GM23338 (cell line): ENCODE results near the gene RNF141. TPM values are rescaled to one million over a fixed set of nuclear protein-coding genes. Genes with fewer than 3 reads are reported as not detected.

Experiments
- ATAC-seq: fragments of 200-7000 bp; cut with Tn5 transposase; 3 replicates; pipeline ENCODE4 v1.9.1; 2020
- DNase-seq: peaks from one replicate; pipeline ENCODE4 v3.0.0-alpha.2; 2015; ENCODE audit warnings: low spot score
- H2AFZ ChIP-seq: fragments of 200-600 bp; sonication (generic); 2 replicates; pipeline ENCODE4 v1.8.0; 2016; ENCODE audit warnings: antibody characterized with exemption, mild to moderate bottlenecking, moderate library complexity
- H3F3A ChIP-seq: fragments of 200-600 bp; sonication (generic); replicated peaks from 2 replicates; pipeline ENCODE4 v1.8.0; 2017; ENCODE audit warnings: antibody characterized with exemption, mixed run types, low read depth
- H3K27ac ChIP-seq: fragments of 200-600 bp; sonication (generic); 2 replicates; pipeline ENCODE4 v1.6.1; 2016; ENCODE audit warnings: low read depth
- H3K27me3 ChIP-seq: fragments of 200-600 bp; sonication (generic); 2 replicates; pipeline ENCODE4 v1.8.0; 2016; ENCODE audit warnings: mild to moderate bottlenecking, mixed run types, moderate library complexity; ENCODE audit not compliant: insufficient read depth
- H3K36me3 ChIP-seq: fragments of 200-600 bp; sonication (generic); 2 replicates; pipeline ENCODE4 v1.8.0; 2016; ENCODE audit warnings: mild to moderate bottlenecking; ENCODE audit not compliant: insufficient read depth
- H3K4me1 ChIP-seq: fragments of 200-600 bp; sonication (generic); 2 replicates; pipeline ENCODE4 v1.8.0; 2016; ENCODE audit warnings: mild to moderate bottlenecking, moderate library complexity; ENCODE audit not compliant: insufficient read depth
- H3K4me2 ChIP-seq: fragments of 200-600 bp; sonication (generic); 2 replicates; pipeline ENCODE4 v1.7.1; 2017; ENCODE audit warnings: mixed run types
- H3K4me3 ChIP-seq: fragments of 200-600 bp; sonication (generic); 2 replicates; pipeline ENCODE4 v1.6.1; 2016; ENCODE audit warnings: mixed run types
- H3K79me2 ChIP-seq: fragments of 200-600 bp; sonication (generic); replicated peaks from 2 replicates; pipeline ENCODE4 v1.8.0; 2017; ENCODE audit warnings: mild to moderate bottlenecking; ENCODE audit not compliant: insufficient read depth
- H3K9me2 ChIP-seq: fragments of 200-600 bp; sonication (generic); 2 replicates; pipeline ENCODE4 v1.8.0; 2017; ENCODE audit not compliant: insufficient read depth
- H4K20me1 ChIP-seq: fragments of 200-600 bp; sonication (generic); replicated peaks from 2 replicates; pipeline ENCODE4 v1.8.0; 2017; ENCODE audit warnings: mild to moderate bottlenecking; ENCODE audit not compliant: insufficient read depth
- H3K27ac Mint-ChIP-seq: 2 replicates; pipeline ENCODE4 v1.8.0; 2020; ENCODE audit warnings: inconsistent platforms, mild to moderate bottlenecking, moderate library complexity, mixed read lengths
- H3K27me3 Mint-ChIP-seq: 3 replicates; pipeline ENCODE4 v1.8.0; 2022; ENCODE audit warnings: low read depth, mild to moderate bottlenecking, moderate library complexity, mixed read lengths, inconsistent platforms; ENCODE audit not compliant: insufficient read depth, poor library complexity
- H3K36me3 Mint-ChIP-seq: 3 replicates; pipeline ENCODE4 v1.8.0; 2021; ENCODE audit warnings: low read depth, mild to moderate bottlenecking, inconsistent platforms, moderate library complexity, mixed read lengths
- H3K4me1 Mint-ChIP-seq: 3 replicates; pipeline ENCODE4 v1.8.0; 2020; ENCODE audit warnings: mild to moderate bottlenecking, inconsistent platforms, mixed read lengths
- H3K4me3 Mint-ChIP-seq: 3 replicates; pipeline ENCODE4 v1.8.0; 2021; ENCODE audit warnings: moderate library complexity, mild to moderate bottlenecking, inconsistent platforms, mixed read lengths
- H3K9me3 Mint-ChIP-seq: 3 replicates; pipeline ENCODE4 v1.8.0; 2020; ENCODE audit warnings: moderate library complexity, mild to moderate bottlenecking, inconsistent platforms, mixed read lengths
- CREB1 ChIP-seq: fragments of 250-450 bp; sonication (Bioruptor Pico); IDR thresholded peaks from 2 replicates; pipeline ENCODE4 v1.5.0; 2020; ENCODE audit warnings: low read depth, mild to moderate bottlenecking, moderate library complexity
- JUNB ChIP-seq: IDR thresholded peaks from one replicate; pipeline ENCODE4 v1.6.1; 2016; ENCODE audit warnings: antibody characterized with exemption; ENCODE audit not compliant: unreplicated experiment
- NANOG ChIP-seq: IDR thresholded peaks from 2 replicates; pipeline ENCODE4 v1.6.1; 2016; ENCODE audit warnings: antibody characterized with exemption, borderline replicate concordance
- POLR2AphosphoS5 ChIP-seq: IDR thresholded peaks from 2 replicates; pipeline ENCODE4 v1.6.1; 2016; ENCODE audit warnings: antibody characterized with exemption, low read depth
- STAT1 ChIP-seq: IDR thresholded peaks from one replicate; pipeline ENCODE4 v1.6.1; 2016; ENCODE audit warnings: antibody characterized with exemption; ENCODE audit not compliant: unreplicated experiment
- ZNF114 ChIP-seq: fragments of 250-450 bp; sonication (Bioruptor Pico); IDR thresholded peaks from 2 replicates; pipeline ENCODE4 v1.5.0; 2020; ENCODE audit warnings: mild to moderate bottlenecking, moderate library complexity
- polyA plus RNA-seq: library from polyadenylated mRNA; unstranded; fragments of >200 nt; fragmentation: Nextera tagmentation; extraction: Ambion mirVana; gene quantifications from 2 replicates; pipeline ENCODE4 v1.2.1, GENCODE V29; 2016
- total RNA-seq: library from RNA; depleted of rRNA; stranded (reverse); fragments of >200 nt; shearing (Covaris generic); gene quantifications from 2 replicates; pipeline ENCODE4 v1.2.3, GENCODE V29; 2014
- TF ChIP-seq, protein P1 (sequence below): IDR thresholded peaks from one replicate; pipeline ENCODE4 v1.6.1; 2018; ENCODE audit warnings: antibody characterized with exemption; ENCODE audit not compliant: unreplicated experiment
- TF ChIP-seq, protein P2 (sequence below): fragments of 250-450 bp; sonication (Bioruptor Pico); IDR thresholded peaks from 2 replicates; pipeline ENCODE4 v1.5.0; 2020; ENCODE audit warnings: mild to moderate bottlenecking, moderate library complexity
- TF ChIP-seq, protein P3 (sequence below), 2 experiments: fragments of 200-600 bp in 1 of 2; sonication (generic) in 1 of 2; conservative IDR thresholded peaks; 2 replicates each; pipeline versions ENCODE4 v1.5.1 to v1.6.1; 2016 to 2017; ENCODE audit warnings: antibody characterized with exemption in 2 of 2, low read depth in 2 of 2, mild to moderate bottlenecking in 2 of 2, moderate library complexity in 1 of 2
- TF ChIP-seq, protein P4 (sequence below): IDR thresholded peaks from 2 replicates; pipeline ENCODE4 v1.6.1; 2016; ENCODE audit warnings: antibody characterized with exemption

Gene RNF141
- total and polyA plus RNA-seq, 2 experiments from 2014 or later, result 11.4 to 26.9 TPM

DNA sequence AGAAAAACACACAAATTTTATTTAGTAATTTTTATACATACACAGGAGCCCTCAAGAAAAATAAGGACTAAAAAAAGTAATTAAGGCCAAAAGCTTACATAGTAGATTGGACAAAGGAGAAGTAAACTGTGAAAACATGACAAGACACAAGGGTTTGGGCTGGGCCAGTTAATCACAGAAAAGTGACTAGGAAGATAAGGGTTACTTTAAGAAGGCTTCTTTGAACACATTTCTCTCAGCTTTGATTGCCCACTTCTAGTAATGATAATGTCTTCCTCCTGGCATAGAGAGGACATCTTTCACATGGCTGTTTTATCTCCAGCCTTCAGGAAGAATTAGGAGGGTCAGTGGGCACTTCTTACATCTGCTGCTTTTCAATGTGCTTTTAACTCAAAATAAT lies 3.4 kb downstream of the RNF141 start:
- Histone ChIP-seq H3K36me3 (no peaks in the 10 kb centered on the region), H3K27me3 (peaks cover 9% of the 10 kb centered on the region; the same call in 1 of the 2 replicates), H3K9me2 (no peaks in the 10 kb centered on the region), H3K4me3 (no peak overlapping the region), H2AFZ (no peak overlapping the region), H3K79me2 (no peaks in the 10 kb centered on the region), H4K20me1 (no peaks in the 10 kb centered on the region), H3F3A (no peaks in the 10 kb centered on the region), H3K27ac (no peak overlapping the region), H3K4me1 (peaks cover 9% of the 10 kb centered on the region), H3K4me2 (no peak overlapping the region)
- no peak for TF ChIP-seq NANOG
- TF ChIP-seq JUNB, result no peak
- TF ChIP-seq, protein P1, sequence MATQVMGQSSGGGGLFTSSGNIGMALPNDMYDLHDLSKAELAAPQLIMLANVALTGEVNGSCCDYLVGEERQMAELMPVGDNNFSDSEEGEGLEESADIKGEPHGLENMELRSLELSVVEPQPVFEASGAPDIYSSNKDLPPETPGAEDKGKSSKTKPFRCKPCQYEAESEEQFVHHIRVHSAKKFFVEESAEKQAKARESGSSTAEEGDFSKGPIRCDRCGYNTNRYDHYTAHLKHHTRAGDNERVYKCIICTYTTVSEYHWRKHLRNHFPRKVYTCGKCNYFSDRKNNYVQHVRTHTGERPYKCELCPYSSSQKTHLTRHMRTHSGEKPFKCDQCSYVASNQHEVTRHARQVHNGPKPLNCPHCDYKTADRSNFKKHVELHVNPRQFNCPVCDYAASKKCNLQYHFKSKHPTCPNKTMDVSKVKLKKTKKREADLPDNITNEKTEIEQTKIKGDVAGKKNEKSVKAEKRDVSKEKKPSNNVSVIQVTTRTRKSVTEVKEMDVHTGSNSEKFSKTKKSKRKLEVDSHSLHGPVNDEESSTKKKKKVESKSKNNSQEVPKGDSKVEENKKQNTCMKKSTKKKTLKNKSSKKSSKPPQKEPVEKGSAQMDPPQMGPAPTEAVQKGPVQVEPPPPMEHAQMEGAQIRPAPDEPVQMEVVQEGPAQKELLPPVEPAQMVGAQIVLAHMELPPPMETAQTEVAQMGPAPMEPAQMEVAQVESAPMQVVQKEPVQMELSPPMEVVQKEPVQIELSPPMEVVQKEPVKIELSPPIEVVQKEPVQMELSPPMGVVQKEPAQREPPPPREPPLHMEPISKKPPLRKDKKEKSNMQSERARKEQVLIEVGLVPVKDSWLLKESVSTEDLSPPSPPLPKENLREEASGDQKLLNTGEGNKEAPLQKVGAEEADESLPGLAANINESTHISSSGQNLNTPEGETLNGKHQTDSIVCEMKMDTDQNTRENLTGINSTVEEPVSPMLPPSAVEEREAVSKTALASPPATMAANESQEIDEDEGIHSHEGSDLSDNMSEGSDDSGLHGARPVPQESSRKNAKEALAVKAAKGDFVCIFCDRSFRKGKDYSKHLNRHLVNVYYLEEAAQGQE, result no peak
- TF ChIP-seq, protein P2, sequence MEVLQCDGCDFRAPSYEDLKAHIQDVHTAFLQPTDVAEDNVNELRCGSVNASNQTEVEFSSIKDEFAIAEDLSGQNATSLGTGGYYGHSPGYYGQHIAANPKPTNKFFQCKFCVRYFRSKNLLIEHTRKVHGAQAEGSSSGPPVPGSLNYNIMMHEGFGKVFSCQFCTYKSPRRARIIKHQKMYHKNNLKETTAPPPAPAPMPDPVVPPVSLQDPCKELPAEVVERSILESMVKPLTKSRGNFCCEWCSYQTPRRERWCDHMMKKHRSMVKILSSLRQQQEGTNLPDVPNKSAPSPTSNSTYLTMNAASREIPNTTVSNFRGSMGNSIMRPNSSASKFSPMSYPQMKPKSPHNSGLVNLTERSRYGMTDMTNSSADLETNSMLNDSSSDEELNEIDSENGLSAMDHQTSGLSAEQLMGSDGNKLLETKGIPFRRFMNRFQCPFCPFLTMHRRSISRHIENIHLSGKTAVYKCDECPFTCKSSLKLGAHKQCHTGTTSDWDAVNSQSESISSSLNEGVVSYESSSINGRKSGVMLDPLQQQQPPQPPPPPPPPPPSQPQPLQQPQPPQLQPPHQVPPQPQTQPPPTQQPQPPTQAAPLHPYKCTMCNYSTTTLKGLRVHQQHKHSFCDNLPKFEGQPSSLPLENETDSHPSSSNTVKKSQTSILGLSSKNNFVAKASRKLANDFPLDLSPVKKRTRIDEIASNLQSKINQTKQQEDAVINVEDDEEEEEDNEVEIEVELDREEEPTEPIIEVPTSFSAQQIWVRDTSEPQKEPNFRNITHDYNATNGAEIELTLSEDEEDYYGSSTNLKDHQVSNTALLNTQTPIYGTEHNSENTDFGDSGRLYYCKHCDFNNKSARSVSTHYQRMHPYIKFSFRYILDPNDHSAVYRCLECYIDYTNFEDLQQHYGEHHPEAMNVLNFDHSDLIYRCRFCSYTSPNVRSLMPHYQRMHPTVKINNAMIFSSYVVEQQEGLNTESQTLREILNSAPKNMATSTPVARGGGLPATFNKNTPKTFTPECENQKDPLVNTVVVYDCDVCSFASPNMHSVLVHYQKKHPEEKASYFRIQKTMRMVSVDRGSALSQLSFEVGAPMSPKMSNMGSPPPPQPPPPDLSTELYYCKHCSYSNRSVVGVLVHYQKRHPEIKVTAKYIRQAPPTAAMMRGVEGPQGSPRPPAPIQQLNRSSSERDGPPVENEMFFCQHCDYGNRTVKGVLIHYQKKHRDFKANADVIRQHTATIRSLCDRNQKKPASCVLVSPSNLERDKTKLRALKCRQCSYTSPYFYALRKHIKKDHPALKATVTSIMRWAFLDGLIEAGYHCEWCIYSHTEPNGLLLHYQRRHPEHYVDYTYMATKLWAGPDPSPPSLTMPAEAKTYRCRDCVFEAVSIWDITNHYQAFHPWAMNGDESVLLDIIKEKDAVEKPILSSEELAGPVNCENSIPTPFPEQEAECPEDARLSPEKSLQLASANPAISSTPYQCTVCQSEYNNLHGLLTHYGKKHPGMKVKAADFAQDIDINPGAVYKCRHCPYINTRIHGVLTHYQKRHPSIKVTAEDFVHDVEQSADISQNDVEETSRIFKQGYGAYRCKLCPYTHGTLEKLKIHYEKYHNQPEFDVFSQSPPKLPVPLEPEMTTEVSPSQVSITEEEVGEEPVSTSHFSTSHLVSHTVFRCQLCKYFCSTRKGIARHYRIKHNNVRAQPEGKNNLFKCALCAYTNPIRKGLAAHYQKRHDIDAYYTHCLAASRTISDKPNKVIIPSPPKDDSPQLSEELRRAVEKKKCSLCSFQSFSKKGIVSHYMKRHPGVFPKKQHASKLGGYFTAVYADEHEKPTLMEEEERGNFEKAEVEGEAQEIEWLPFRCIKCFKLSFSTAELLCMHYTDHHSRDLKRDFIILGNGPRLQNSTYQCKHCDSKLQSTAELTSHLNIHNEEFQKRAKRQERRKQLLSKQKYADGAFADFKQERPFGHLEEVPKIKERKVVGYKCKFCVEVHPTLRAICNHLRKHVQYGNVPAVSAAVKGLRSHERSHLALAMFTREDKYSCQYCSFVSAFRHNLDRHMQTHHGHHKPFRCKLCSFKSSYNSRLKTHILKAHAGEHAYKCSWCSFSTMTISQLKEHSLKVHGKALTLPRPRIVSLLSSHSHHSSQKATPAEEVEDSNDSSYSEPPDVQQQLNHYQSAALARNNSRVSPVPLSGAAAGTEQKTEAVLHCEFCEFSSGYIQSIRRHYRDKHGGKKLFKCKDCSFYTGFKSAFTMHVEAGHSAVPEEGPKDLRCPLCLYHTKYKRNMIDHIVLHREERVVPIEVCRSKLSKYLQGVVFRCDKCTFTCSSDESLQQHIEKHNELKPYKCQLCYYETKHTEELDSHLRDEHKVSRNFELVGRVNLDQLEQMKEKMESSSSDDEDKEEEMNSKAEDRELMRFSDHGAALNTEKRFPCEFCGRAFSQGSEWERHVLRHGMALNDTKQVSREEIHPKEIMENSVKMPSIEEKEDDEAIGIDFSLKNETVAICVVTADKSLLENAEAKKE, result no peak
- TF ChIP-seq POLR2AphosphoS5, result no peak
- TF ChIP-seq CREB1, result no peak
- TF ChIP-seq, protein P3, sequence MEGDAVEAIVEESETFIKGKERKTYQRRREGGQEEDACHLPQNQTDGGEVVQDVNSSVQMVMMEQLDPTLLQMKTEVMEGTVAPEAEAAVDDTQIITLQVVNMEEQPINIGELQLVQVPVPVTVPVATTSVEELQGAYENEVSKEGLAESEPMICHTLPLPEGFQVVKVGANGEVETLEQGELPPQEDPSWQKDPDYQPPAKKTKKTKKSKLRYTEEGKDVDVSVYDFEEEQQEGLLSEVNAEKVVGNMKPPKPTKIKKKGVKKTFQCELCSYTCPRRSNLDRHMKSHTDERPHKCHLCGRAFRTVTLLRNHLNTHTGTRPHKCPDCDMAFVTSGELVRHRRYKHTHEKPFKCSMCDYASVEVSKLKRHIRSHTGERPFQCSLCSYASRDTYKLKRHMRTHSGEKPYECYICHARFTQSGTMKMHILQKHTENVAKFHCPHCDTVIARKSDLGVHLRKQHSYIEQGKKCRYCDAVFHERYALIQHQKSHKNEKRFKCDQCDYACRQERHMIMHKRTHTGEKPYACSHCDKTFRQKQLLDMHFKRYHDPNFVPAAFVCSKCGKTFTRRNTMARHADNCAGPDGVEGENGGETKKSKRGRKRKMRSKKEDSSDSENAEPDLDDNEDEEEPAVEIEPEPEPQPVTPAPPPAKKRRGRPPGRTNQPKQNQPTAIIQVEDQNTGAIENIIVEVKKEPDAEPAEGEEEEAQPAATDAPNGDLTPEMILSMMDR (conservative IDR thresholded peaks at IDR 0.05; ENCODE audit: low read depth in 2 of 2), result no peak
- no peak for TF ChIP-seq ZNF114 (CRISPR knock-in tag)
- no peak for TF ChIP-seq STAT1
- TF ChIP-seq, protein P4, sequence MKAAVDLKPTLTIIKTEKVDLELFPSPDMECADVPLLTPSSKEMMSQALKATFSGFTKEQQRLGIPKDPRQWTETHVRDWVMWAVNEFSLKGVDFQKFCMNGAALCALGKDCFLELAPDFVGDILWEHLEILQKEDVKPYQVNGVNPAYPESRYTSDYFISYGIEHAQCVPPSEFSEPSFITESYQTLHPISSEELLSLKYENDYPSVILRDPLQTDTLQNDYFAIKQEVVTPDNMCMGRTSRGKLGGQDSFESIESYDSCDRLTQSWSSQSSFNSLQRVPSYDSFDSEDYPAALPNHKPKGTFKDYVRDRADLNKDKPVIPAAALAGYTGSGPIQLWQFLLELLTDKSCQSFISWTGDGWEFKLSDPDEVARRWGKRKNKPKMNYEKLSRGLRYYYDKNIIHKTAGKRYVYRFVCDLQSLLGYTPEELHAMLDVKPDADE, result no peak
- Mint-ChIP-seq H3K9me3 (no peaks in the 10 kb centered on the region), H3K4me1 (peaks cover 8% of the 10 kb centered on the region), H3K27ac (no peak overlapping the region), H3K36me3 (no peaks in the 10 kb centered on the region), H3K4me3 (no peak overlapping the region), H3K27me3 (peaks cover 6% of the 10 kb centered on the region)
- ATAC-seq (no peak), DNase-seq (no peak)
